Thoracic aorta (tissue), 2 donors: Measurements from ENCODE around the gene MYLK3. TPM values are rescaled to one million over a fixed set of nuclear protein-coding genes. Genes with fewer than 3 reads are reported as not detected.

Experiments
- ATAC-seq: fragments of 150-250 bp; one replicate; pipeline ENCODE4 v1.8.0; 2017; ENCODE audit warnings: low read depth; ENCODE audit not compliant: insufficient number of reproducible peaks, low FRiP score
- DNase-seq: peaks from one replicate; pipeline ENCODE4 v3.0.0-alpha.2; 2020; ENCODE audit warnings: low spot score
- H3K27ac ChIP-seq, 2 donors: fragments of 200-600 bp; sonication (generic); 1 replicate in 1 of 2; 2 replicates in 1 of 2; pipeline ENCODE4 v1.5.1; 2016; ENCODE audit warnings: mild to moderate bottlenecking in 2 of 2, moderate library complexity in 2 of 2
- H3K27me3 ChIP-seq: fragments of 200-600 bp; sonication (generic); replicated peaks from 2 replicates; pipeline ENCODE4 v1.6.0; 2016; ENCODE audit warnings: mild to moderate bottlenecking; ENCODE audit not compliant: insufficient read depth
- H3K36me3 ChIP-seq: fragments of 200-600 bp; sonication (generic); one replicate; pipeline ENCODE4 v1.5.1; 2016
- H3K4me1 ChIP-seq, 2 donors: fragments of 200-600 bp; sonication (generic); 1 replicate in 1 of 2; 2 replicates in 1 of 2; pipeline versions ENCODE4 v1.5.1 to v1.6.0; 2016; ENCODE audit warnings: low read depth in 2 of 2, mild to moderate bottlenecking in 1 of 2; ENCODE audit not compliant: control insufficient read depth in 1 of 2
- H3K4me3 ChIP-seq: fragments of 200-600 bp; sonication (generic); 2 replicates; pipeline ENCODE4 v1.5.1; 2016; ENCODE audit warnings: mild to moderate bottlenecking
- H3K9me3 ChIP-seq: fragments of 200-600 bp; sonication (generic); 2 replicates; pipeline ENCODE4 v1.5.1; 2016
- total RNA-seq, 2 donors: library from RNA; depleted of rRNA; stranded (reverse); fragments of >200 nt; gene quantifications; one replicate each; pipeline versions ENCODE4 v1.1.0 to v1.2.3, GENCODE V29; 2016
- TF ChIP-seq, protein P1 (sequence below): fragments of 200-600 bp; sonication (generic); IDR thresholded peaks from one replicate; pipeline ENCODE4 v1.5.1; 2019; ENCODE audit warnings: antibody characterized with exemption

Gene MYLK3
- total RNA-seq, 2 donors from 2014 or later: 0.14 to 3.0 TPM

DNA sequence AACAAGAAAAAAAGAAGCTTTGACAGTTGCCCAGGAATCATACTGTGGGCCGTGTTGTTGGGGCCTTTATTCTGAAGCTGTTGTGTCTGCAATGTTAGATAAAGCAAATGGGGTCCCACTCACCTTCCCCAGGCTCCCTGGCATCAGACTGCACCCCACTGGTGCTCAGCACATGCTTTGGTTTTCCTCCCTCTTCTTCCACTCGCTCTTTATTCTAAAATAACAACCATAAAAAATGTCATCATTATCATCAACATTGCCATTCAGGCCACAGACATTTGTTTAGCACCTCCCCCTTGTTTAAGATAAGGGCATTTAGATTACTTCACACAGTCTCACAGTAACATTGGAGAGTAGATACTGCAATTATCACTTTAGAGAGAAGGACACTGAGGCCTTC is 8.2 kb downstream of the MYLK3 start:
- H3K27me3 ChIP-seq: no peaks in the 10 kb centered on the region
- peaks cover 0 to 6% of the 10 kb centered on the region in 2 donors for H3K4me1 ChIP-seq
- no peaks in the 10 kb centered on the region for H3K36me3 ChIP-seq
- H3K27ac ChIP-seq: no peak overlapping the region
- TF ChIP-seq, protein P1, sequence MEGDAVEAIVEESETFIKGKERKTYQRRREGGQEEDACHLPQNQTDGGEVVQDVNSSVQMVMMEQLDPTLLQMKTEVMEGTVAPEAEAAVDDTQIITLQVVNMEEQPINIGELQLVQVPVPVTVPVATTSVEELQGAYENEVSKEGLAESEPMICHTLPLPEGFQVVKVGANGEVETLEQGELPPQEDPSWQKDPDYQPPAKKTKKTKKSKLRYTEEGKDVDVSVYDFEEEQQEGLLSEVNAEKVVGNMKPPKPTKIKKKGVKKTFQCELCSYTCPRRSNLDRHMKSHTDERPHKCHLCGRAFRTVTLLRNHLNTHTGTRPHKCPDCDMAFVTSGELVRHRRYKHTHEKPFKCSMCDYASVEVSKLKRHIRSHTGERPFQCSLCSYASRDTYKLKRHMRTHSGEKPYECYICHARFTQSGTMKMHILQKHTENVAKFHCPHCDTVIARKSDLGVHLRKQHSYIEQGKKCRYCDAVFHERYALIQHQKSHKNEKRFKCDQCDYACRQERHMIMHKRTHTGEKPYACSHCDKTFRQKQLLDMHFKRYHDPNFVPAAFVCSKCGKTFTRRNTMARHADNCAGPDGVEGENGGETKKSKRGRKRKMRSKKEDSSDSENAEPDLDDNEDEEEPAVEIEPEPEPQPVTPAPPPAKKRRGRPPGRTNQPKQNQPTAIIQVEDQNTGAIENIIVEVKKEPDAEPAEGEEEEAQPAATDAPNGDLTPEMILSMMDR: no peak
- ATAC-seq (no peak), DNase-seq (no peak)
- no peak overlapping the region for H3K4me3 ChIP-seq
- no peaks in the 10 kb centered on the region for H3K9me3 ChIP-seq

DNA sequence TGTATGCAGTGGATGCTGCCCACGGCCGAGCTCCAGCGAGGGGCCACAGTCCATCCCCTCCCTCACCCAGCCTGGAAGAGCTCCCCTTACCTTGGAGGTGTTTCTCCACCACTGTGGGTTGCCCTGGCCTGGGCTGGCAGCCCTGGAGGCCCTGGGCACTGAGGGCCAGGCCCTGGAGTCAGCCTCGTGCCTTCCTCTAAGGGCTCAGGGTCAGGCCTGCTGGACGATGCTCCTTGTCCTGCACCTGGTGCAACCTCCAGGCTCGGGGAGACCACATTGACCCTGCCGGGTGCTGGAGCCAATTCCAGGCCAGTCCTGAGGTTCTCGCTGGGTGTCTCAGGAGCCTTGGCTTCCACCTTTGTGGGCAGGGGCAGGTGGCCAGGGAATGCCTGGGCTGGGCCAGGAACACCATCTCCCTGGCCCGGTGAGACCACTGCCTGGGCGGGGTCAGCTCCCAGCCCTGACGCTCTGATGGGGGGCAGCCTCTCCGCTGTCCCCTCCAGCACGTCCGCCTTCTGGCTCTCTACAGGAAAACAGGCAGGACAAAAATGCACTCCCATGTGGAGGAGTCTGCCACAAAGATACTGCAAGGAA is 10.4 kb downstream of the MYLK3 start:
- DNase-seq (no peak), ATAC-seq (no peak)
- TF ChIP-seq, protein P1: no peak

DNA sequence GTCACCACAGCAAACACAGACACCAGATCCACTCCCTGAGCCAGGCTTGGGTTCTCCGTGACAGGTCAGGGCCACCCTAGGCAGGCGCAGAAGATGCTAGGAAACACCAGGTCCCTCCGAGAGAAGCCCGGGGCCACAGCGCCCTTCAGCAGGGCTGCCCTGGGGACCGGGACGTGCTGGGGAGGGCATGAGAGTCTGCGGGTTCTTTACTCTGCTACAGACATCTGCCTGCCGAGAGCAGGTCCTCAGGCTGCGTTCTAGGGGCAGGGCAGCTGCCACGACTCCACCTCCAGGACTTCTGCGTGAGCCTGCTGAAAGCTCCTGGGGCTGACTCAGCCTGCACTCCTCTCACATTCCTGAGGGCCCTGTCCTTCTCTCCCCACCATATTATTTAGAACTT is 11.4 kb downstream of the MYLK3 start:
- no peak overlapping the region for H3K27ac ChIP-seq
- no peak for DNase-seq
- no peaks in the 10 kb centered on the region for H3K36me3 ChIP-seq
- H3K9me3 ChIP-seq: no peaks in the 10 kb centered on the region
- no peak for ATAC-seq
- no peaks in the 10 kb centered on the region for H3K27me3 ChIP-seq
- H3K4me1 ChIP-seq: no peaks in the 10 kb centered on the region
- TF ChIP-seq, protein P1: no peak
- no peak overlapping the region for H3K4me3 ChIP-seq

More for the DNA sequence above, 10.4 kb downstream of the MYLK3 start:
- Histone ChIP-seq H3K4me1 (no peaks in the 10 kb centered on the region), H3K27me3 (no peaks in the 10 kb centered on the region), H3K27ac (no peak overlapping the region), H3K36me3 (no peaks in the 10 kb centered on the region), H3K4me3 (no peak overlapping the region), H3K9me3 (no peaks in the 10 kb centered on the region)

GRCh38 chr16:46733319-46733830 is 14.8 kb downstream of the MYLK3 start:
- Histone ChIP-seq H3K4me3 (no peak overlapping the region), H3K27ac (no peak overlapping the region), H3K4me1 (no peaks in the 10 kb centered on the region), H3K27me3 (no peaks in the 10 kb centered on the region), H3K36me3 (no peaks in the 10 kb centered on the region), H3K9me3 (no peaks in the 10 kb centered on the region)
- no peak for DNase-seq
- TF ChIP-seq, protein P1: no peak
- no peak for ATAC-seq

- TF ChIP-seq, protein P1: no peak
- no peak for ATAC-seq
- DNase-seq: no peak
- Histone ChIP-seq H3K27ac (no peak overlapping the region), H3K36me3 (no peaks in the 10 kb centered on the region), H3K4me1 (no peaks in the 10 kb centered on the region), H3K27me3 (no peaks in the 10 kb centered on the region), H3K4me3 (no peak overlapping the region), H3K9me3 (no peaks in the 10 kb centered on the region)
These were observed 15.6 kb downstream of the MYLK3 start for GRCh38 chr16:46732561-46732960.
